H4 (cell line): Measurements from ENCODE around the gene PSMA3. TPM values are rescaled to one million over a fixed set of nuclear protein-coding genes. Genes with fewer than 3 reads are reported as not detected.

Source experiments
- DNase-seq: peaks from one replicate; pipeline ENCODE4 v3.0.0-alpha.2; 2015; ENCODE audit warnings: low spot score
- total RNA-seq: library from RNA; depleted of rRNA; stranded (reverse); fragments of >200 nt; shearing (Covaris generic); gene quantifications from 2 replicates; pipeline ENCODE4 v1.2.3, GENCODE V29; 2014; rRNA removed

The PSMA3 gene
- total RNA-seq, 1 experiment from 2014 or later: 292 TPM

- no peak for DNase-seq
Observed at GRCh38 chr14:58299401-58300330, 55.0 kb downstream of the PSMA3 start.

- no peak for DNase-seq
Observed at GRCh38 chr14:58301416-58301815, 56.8 kb downstream of the PSMA3 start.

GRCh38 chr14:58305730-58306129 is 61.1 kb downstream of the PSMA3 start:
- DNase-seq: no peak

- no peak for DNase-seq
Observed at GRCh38 chr14:58307597-58308316, 63.1 kb downstream of the PSMA3 start.

GRCh38 chr14:58309086-58309485 is 64.4 kb downstream of the PSMA3 start:
- no peak for DNase-seq

GRCh38 chr14:58313699-58314098 is 69.1 kb downstream of the PSMA3 start:
- DNase-seq: no peak

- DNase-seq: no peak
Observed at GRCh38 chr14:58315606-58316005, 71.0 kb downstream of the PSMA3 start.

Other genes with a start within 250 kb of the PSMA3 start
- gene ARMH4, start 92.6 kb upstream of the PSMA3 start, total RNA-seq: 0.90 and 1.7 TPM in 2 replicates
- gene ACTR10, start 44.7 kb upstream of the PSMA3 start, total RNA-seq: 81.2 and 87.7 TPM in 2 replicates
- gene ARID4A, start 53.7 kb downstream of the PSMA3 start, total RNA-seq: 2.3 and 3.9 TPM in 2 replicates
- gene TOMM20L, start 151.1 kb downstream of the PSMA3 start, total RNA-seq: not detected in 2 replicates
- 56.1 and 61.0 TPM in 2 replicates for gene TIMM9, start 182.7 kb downstream of the PSMA3 start, total RNA-seq
- gene KIAA0586, start 182.9 kb downstream of the PSMA3 start, total RNA-seq: 19.9 and 22.6 TPM in 2 replicates